Loucy (cell line): ENCODE data around the gene PADI1.

Experiments used
- EZH2phosphoT487 ChIP-seq: fragments of 200-600 bp; IDR thresholded peaks from 2 replicates; pipeline ENCODE4 v1.6.1; 2018; ENCODE audit warnings: antibody characterized with exemption, mild to moderate bottlenecking, moderate library complexity, borderline replicate concordance
- TF ChIP-seq, protein P1 (sequence below): fragments of 200-600 bp; sonication (generic); conservative IDR thresholded peaks from 2 replicates; pipeline ENCODE4 v1.5.1; 2014; ENCODE audit warnings: mild to moderate bottlenecking, antibody characterized with exemption, low read length

DNA sequence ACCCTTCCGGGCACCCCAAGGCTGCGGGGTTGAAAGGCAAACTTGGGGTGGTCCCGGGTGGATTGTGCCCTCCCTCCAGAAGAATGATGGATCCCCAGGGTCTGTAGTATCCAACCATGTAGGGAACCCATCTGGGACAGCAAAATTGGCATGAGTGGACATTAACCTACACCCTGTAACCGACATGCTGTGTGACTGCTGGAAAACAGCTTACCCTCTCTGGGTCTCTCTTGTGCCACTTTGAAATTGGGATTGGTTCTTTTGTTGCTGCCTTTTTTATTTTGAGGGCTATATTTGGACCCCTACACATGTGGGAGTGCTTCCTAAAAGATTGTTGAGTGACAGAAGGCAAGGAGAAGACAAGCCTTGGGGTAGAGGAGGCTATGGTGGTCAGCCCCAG lies 19.5 kb downstream of the PADI1 start:
- TF ChIP-seq, protein P1, sequence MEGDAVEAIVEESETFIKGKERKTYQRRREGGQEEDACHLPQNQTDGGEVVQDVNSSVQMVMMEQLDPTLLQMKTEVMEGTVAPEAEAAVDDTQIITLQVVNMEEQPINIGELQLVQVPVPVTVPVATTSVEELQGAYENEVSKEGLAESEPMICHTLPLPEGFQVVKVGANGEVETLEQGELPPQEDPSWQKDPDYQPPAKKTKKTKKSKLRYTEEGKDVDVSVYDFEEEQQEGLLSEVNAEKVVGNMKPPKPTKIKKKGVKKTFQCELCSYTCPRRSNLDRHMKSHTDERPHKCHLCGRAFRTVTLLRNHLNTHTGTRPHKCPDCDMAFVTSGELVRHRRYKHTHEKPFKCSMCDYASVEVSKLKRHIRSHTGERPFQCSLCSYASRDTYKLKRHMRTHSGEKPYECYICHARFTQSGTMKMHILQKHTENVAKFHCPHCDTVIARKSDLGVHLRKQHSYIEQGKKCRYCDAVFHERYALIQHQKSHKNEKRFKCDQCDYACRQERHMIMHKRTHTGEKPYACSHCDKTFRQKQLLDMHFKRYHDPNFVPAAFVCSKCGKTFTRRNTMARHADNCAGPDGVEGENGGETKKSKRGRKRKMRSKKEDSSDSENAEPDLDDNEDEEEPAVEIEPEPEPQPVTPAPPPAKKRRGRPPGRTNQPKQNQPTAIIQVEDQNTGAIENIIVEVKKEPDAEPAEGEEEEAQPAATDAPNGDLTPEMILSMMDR: no peak
- TF ChIP-seq EZH2phosphoT487: no peak
